ENCODE results near the gene POLR2A. TPM values are rescaled to one million over a fixed set of nuclear protein-coding genes. Genes with fewer than 3 reads are reported as not detected.

The POLR2A gene
- total and polyA plus RNA-seq, 2 of the 13 experiments (the other 11 are each of a cell fraction or from before 2014, with no cell fraction given), result 17.8 to 18.3 TPM

DNA sequence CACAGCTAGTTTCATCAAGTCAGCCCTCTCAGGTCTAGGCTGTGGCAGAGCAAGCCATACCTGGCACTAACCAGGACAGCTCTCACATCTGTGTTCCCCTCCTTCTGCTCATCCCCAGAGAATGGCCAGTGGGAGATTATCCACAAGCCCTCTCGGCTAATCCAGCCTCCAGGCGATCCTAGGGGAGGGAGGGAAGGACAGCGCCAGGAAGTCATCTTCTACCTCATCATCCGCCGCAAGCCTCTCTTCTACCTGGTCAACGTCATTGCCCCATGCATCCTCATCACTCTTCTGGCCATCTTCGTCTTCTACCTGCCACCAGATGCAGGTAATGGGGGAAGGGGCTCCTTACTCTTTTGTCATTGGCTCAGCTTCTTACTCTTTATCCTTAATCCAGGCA is 35.7 kb upstream of the POLR2A start:
- in situ Hi-C loops (cut with HindIII; ENCODE audit: extremely low pct_ligation_motif_present, low pct_unique_long_range_greater_than_20kb), result no loop called here
- BruUV-seq (replicated peaks), result no TSS peak

DNA sequence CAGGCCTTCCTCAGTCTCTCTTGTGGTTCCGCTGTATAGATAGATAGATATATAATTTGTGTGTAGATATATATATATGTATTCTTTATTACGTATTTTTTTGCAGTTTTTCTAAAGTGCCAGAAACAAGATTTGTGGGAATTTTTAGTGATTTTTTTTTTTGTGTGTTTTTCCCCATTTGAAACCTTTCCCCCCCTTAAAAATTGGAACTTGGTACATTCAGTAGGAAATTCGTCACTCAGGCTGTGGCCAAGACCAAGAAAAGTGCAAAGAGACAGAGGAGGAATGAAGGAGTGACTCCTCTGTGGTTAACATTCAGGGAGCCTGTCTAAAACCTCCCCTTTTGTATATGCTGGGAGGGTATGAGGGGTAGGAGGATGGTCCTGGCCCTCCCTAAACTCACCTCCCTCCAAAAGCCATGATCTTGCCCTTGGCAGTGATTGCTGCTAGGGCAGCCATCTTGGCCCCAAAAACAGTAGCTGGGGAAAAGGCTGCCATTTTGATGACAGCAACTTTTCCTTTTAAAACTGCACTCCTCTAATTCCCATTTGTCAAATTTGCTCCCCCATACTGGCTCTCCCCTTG is 24.1 kb upstream of the POLR2A start:
- Histone ChIP-seq H3K79me2 (ENCODE audit: insufficient read depth, low read length) (no peaks in the 10 kb centered on the region), H3K27me3 (ENCODE audit: control insufficient read depth in 1 of 2, insufficient read depth in 2 of 2, low read length in 2 of 2) (no peaks in the 10 kb centered on the region), H2AFZ (ENCODE audit: low read length) (no peak overlapping the region), H3K36me3 (replicated peaks in 1 of 2; ENCODE audit: control insufficient read depth in 1 of 2, insufficient read depth in 2 of 2, low read length in 2 of 2) (no peaks in the 10 kb centered on the region; a peak in 1 of 5 replicates), H3K9ac (ENCODE audit: insufficient read depth, low read depth, low read length) (no peak overlapping the region), H3K4me1 (ENCODE audit: insufficient read depth, low read length) (no peaks in the 10 kb centered on the region), H4K20me1 (ENCODE audit: insufficient read depth, low read length) (no peaks in the 10 kb centered on the region; the same call in 1 of the 2 replicates), H3K4me2 (ENCODE audit: low read depth, low read length) (no peak overlapping the region), H3K27ac (ENCODE audit: extremely low read length, insufficient read depth, low read length) (no peak overlapping the region), H3K4me3 (replicated peaks in 1 of 3; ENCODE audit: insufficient read depth in 1 of 3, low read depth in 2 of 3, low read length in 3 of 3) (no peak overlapping the region), H3K9me3 (ENCODE audit: low read length) (no peaks in the 10 kb centered on the region)
- FAIRE-seq (no peak), DNase-seq (ENCODE audit: low spot score) (no peak), ATAC-seq (no peak)
- no TSS peak for BruUV-seq (replicated peaks)
- ChIA-PET CTCF (ENCODE audit: low intra/inter-chr PET ratio, low total read pairs) (no interaction called here), POLR2A (no interaction called here)
- intact Hi-C loops (cut with micrococcal nuclease; ENCODE audit: unreplicated experiment) (no loop called here), in situ Hi-C loops (cut with HindIII; ENCODE audit: extremely low pct_ligation_motif_present, low pct_unique_long_range_greater_than_20kb) (no loop called here)
- WGBS (ENCODE audit: low lambda C conversion rate), result 89% methylated on average over 3 of the region's 3 CpGs
- TF ChIP-seq SMAD3 (CRISPR knock-in tag; IDR thresholded peaks at IDR 0.05), result no peak
- TF ChIP-seq CAMTA2 (CRISPR knock-in tag; IDR thresholded peaks at IDR 0.05; ENCODE audit: borderline replicate concordance), result no peak

More for the DNA sequence above, 35.7 kb upstream of the POLR2A start:
- ATAC-seq (no peak), FAIRE-seq (no peak), DNase-seq (ENCODE audit: low spot score) (no peak)
- H3K9ac ChIP-seq (ENCODE audit: insufficient read depth, low read depth, low read length), result no peak overlapping the region
- TF ChIP-seq ZBTB21 (CRISPR knock-in tag; IDR thresholded peaks at IDR 0.05), result no peak
- no peak for TF ChIP-seq RNF2 (conservative IDR thresholded peaks at IDR 0.05; ENCODE audit: low read depth)
- no peak for TF ChIP-seq NFE2 (CRISPR knock-in tag; IDR thresholded peaks at IDR 0.05)
- no peak for TF ChIP-seq REL (CRISPR knock-in tag; conservative IDR thresholded peaks at IDR 0.05)
- TF ChIP-seq, protein P1, sequence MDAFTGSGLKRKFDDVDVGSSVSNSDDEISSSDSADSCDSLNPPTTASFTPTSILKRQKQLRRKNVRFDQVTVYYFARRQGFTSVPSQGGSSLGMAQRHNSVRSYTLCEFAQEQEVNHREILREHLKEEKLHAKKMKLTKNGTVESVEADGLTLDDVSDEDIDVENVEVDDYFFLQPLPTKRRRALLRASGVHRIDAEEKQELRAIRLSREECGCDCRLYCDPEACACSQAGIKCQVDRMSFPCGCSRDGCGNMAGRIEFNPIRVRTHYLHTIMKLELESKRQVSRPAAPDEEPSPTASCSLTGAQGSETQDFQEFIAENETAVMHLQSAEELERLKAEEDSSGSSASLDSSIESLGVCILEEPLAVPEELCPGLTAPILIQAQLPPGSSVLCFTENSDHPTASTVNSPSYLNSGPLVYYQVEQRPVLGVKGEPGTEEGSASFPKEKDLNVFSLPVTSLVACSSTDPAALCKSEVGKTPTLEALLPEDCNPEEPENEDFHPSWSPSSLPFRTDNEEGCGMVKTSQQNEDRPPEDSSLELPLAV (CRISPR knock-in tag; conservative IDR thresholded peaks at IDR 0.05; ENCODE audit: low read depth), result no peak
- TF ChIP-seq ZBTB1 (CRISPR knock-in tag; IDR thresholded peaks at IDR 0.05; ENCODE audit: borderline replicate concordance), result no peak
- no peak for TF ChIP-seq ZNF766 (CRISPR knock-in tag; IDR thresholded peaks at IDR 0.05; ENCODE audit: borderline replicate concordance)
- peaks cover 23% of the 10 kb centered on the region for H3K4me1 ChIP-seq (ENCODE audit: insufficient read depth, low read length)
- H3K27ac ChIP-seq (ENCODE audit: extremely low read length, insufficient read depth, low read length), result no peak overlapping the region
- 97% methylated on average over 7 of the region's 7 CpGs for WGBS (ENCODE audit: low lambda C conversion rate)
- H3K27me3 ChIP-seq (ENCODE audit: control insufficient read depth in 1 of 2, insufficient read depth in 2 of 2, low read length in 2 of 2), result peaks cover 2 to 5% of the 10 kb centered on the region in 2 experiments; a peak in 2 of 5 replicates
- H3K9me3 ChIP-seq (ENCODE audit: low read length), result no peaks in the 10 kb centered on the region
- H3K4me2 ChIP-seq (ENCODE audit: low read depth, low read length), result no peak overlapping the region
- H3K4me3 ChIP-seq (replicated peaks in 1 of 3; ENCODE audit: insufficient read depth in 1 of 3, low read depth in 2 of 3, low read length in 3 of 3), result no peak overlapping the region
- H3K79me2 ChIP-seq (ENCODE audit: insufficient read depth, low read length), result no peaks in the 10 kb centered on the region
- no peaks in the 10 kb centered on the region for H4K20me1 ChIP-seq (ENCODE audit: insufficient read depth, low read length)
- H2AFZ ChIP-seq (ENCODE audit: low read length), result no peak overlapping the region
- POLR2A ChIA-PET, result no interaction called here
- intact Hi-C loops (cut with micrococcal nuclease; ENCODE audit: unreplicated experiment), result loop anchor here (5.0 kb wide), 1 partner anchor 34 kb away; the partner anchor contains the start of genes POLR2A and SLC35G6
- no peaks in the 10 kb centered on the region for H3K36me3 ChIP-seq (replicated peaks in 1 of 2; ENCODE audit: control insufficient read depth in 1 of 2, insufficient read depth in 2 of 2, low read length in 2 of 2)
- CTCF ChIA-PET (ENCODE audit: low intra/inter-chr PET ratio, low total read pairs), result no interaction called here

All from HepG2 (cell line).